Upper lobe of left lung (tissue), 4 donors: Measurements from ENCODE around the gene ITGA8.

Experiments used
- CTCF ChIP-seq, 6 experiments: fragments of 450-650 bp in 4 of 6; fragments of 200-600 bp in 2 of 6; sonication (generic) in 2 of 6; IDR thresholded peaks; one replicate each; pipeline ENCODE4 v1.5.1; 2016 to 2019; ENCODE audit warnings: antibody characterized with exemption in 6 of 6
- EP300 ChIP-seq, 4 donors: sonication (generic); formaldehyde crosslinking; IDR thresholded peaks; one replicate each; pipeline ENCODE4 v1.5.1; 2017; ENCODE audit warnings: antibody characterized with exemption in 4 of 4, control low read depth in 2 of 4
- POLR2AphosphoS5 ChIP-seq, 2 donors: sonication (generic); formaldehyde crosslinking; IDR thresholded peaks; one replicate each; pipeline ENCODE4 v1.5.1; 2017; ENCODE audit warnings: antibody characterized with exemption in 2 of 2

GRCh38 chr10:15541376-15541775 is 178.3 kb downstream of the ITGA8 start:
- no peak for TF ChIP-seq POLR2AphosphoS5 (IDR thresholded peaks at IDR 0.05)
- TF ChIP-seq CTCF (IDR thresholded peaks at IDR 0.05) = no peak
- no peak for TF ChIP-seq EP300 (IDR thresholded peaks at IDR 0.05)
